Renal cortex interstitium (tissue), 11 donors: ENCODE measurements around the gene PRKAG1. TPM values are rescaled to one million over a fixed set of nuclear protein-coding genes. Genes with fewer than 3 reads are reported as not detected.

Experiments
- DNase-seq, 11 donors: peaks; one replicate each; pipeline ENCODE4 v3.0.0-alpha.2; 2013; ENCODE audit warnings: low read depth in 9 of 11, low spot score in 4 of 11; ENCODE audit errors: extremely low read depth in 1 of 11
- polyA plus RNA-seq, 3 donors: library from polyadenylated mRNA; unstranded; fragments of 120-200 nt; gene quantifications; one replicate each; pipeline ENCODE4 v1.2.1, GENCODE V29; 2013; ENCODE audit not compliant: insufficient read length in 3 of 3

Gene PRKAG1
- polyA plus RNA-seq, 3 donors, result 76.4 to 87.5 (median 80.4) TPM

- no peak for DNase-seq
Measured at GRCh38 chr12:49021292-49021915, 2.8 kb upstream of the PRKAG1 start.

GRCh38 chr12:49020441-49020840 is 1.9 kb upstream of the PRKAG1 start:
- DNase-seq, result no peak

- DNase-seq, result peak in 1 of 11 donors; percentile 21
Measured at GRCh38 chr12:49019443-49020324, 1.1 kb upstream of the PRKAG1 start.

DNA sequence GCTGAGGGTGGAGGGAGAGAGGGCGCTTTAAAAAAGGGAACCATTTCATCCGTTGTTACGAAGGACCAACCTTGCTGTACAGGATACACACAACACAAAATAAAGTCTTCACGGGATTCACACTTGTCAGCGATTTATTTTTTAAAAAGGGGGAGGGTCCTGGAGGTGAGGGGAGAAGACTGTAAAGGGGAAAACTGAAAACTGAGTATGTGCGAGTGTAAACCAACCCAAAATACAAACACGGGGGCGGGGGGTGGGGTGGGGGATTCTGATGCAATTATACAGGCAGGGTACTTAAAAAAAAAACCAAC is 499 bp upstream of the PRKAG1 start:
- no peak for DNase-seq

DNA sequence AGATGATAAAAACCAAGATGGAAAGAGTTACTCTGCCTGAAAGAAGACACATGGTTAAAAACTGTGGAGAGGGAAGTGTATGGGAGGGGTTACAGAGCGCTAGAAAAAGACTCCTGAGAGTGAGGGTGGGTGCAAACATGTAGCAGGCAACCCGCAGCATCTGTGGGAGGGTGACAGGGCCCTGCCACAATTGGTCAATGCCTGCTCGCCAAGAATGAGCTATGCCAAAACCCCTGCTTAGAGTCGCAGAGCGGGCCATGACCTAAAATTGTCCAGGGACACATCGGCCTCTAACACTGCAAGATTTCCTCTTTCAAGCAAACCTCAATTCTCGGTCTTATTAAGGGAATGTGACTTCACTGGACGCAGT is 700 bp downstream of the PRKAG1 start:
- DNase-seq, result no peak

DNA sequence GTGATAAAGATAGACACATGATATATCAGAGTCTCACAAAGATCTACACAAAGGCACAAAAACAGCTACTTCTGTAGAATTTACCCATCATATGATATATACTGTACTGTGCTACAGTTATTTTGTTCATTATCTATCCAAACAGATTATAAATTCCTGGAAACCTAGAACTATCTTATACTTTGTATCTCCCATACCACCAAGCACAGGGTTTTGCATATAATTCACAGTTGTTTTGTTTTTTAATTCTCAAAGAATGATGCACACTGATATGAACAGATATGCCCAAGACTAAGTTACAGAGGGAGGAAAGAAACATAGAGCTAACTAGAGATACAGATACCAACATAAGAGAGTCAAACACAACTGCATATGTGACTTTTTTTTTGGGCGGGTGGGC is 3.4 kb downstream of the PRKAG1 start:
- no peak for DNase-seq

DNA sequence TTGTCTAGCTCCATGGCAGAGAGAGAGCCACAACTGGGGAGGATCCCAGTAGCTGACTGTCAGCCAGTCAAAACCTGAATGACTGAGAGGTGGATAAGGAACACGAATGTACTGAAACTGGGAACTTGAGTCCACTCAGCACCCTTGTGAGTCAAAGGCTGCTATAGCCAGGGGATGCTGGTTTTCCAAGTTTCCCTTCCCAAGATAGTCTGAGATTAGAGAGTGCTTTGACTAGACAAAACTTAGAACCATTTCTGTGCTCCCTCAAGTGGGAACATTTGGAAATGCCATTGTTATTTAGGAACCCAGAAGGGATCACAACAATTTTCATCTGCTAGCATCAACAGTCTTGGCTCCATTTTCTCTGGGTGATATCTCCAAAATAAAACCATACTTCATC is 4.0 kb downstream of the PRKAG1 start:
- no peak for DNase-seq

DNA sequence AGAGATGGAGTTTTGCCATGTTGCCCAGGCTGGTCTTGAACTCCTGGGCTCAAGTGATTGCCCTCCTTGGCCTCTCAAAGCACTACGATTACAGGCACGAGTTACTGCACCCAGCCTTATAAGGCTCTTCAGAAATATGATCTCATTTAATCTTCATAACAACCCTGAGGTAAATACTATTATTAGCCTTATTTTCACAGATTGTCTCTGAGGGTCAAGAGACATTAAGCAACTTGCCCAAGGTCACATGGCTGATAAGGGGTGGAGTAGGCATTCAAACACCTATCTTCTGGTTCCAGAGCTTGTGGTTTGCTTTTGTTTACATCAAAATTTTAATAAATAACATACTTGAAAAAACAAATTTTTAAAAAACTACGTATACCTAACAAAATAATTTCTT is 5.1 kb downstream of the PRKAG1 start:
- DNase-seq, result no peak

- DNase-seq, result no peak
Measured at GRCh38 chr12:49012739-49013138, 5.8 kb downstream of the PRKAG1 start.

GRCh38 chr12:49010092-49010668 is 8.4 kb downstream of the PRKAG1 start:
- DNase-seq, result no peak

GRCh38 chr12:49008943-49009342 is 9.6 kb downstream of the PRKAG1 start:
- DNase-seq, result no peak

- no peak for DNase-seq
Measured at GRCh38 chr12:49000346-49000745, 18.2 kb downstream of the PRKAG1 start.

GRCh38 chr12:48999371-49000131 is 19.0 kb downstream of the PRKAG1 start, which contains the start of gene DDN:
Gene DDN (minus strand): TSS chr12:48999375. CDS start chr12:48999287, 88 bp downstream.
- DNase-seq, result no peak

GRCh38 chr12:48998497-48999353 is 19.9 kb downstream of the PRKAG1 start:
- DNase-seq, result no peak

GRCh38 chr12:48997719-48998496 is 20.7 kb downstream of the PRKAG1 start:
- no peak for DNase-seq

DNA sequence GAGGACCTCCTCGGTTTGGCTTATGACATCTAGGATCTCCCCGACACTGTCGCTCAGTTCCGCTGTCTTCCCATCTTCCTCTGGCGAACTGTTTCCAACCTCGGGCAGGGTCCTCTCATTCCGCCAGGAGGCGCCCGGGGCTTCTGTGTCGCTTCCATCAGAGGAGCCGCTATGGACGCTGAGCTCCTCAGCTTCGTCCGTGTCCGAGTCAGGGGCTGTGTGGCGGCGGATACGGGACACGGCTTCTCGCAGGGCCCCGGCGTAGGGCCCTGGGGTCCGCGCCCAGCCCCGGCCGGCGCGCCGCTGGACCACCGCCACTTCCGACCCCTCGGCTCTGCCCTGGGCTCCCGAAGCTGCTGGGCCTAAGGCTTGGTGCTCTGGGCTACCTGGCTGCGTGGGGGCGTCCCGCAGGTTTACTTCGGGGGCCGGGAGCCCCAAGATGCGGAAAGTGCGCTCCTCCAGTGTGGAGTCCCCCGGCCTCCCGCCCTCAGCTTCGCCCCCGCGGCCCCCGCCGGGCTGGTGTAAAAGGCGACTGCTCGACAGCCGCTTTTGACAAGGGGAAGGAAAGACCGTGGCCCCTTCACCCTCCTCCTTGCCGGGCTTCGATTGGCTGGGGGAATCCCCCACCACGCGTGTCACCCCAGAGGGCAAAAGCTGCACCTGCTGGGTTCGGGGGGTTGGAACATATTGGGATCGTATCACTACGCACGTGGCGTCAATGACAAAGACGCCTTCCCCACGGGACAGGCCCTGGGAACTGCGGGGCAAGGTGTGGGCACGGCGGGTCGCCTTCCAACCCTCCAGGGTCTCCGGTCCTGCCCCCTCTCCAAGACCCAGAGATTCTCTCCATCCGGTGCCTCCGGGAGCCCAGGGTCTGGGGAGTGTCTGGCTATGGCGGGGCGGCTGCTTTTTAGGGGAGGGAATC is 21.5 kb downstream of the PRKAG1 start:
- peak in 3 of 11 donors; percentile 67 to 77 (median 70) for DNase-seq
